Peyer's patch (tissue), 4 donors: ENCODE measurements around the gene WWC1.

Experiments
- CTCF ChIP-seq, 6 experiments: fragments of 450-650 bp in 4 of 6; fragments of 200-600 bp in 2 of 6; sonication (generic) in 1 of 6; IDR thresholded peaks; one replicate each; pipeline ENCODE4 v1.5.1; 2017 to 2019; ENCODE audit warnings: antibody characterized with exemption in 6 of 6, mild to moderate bottlenecking in 3 of 6, moderate library complexity in 1 of 6
- POLR2A ChIP-seq, 2 donors: fragments of 450-650 bp; IDR thresholded peaks; one replicate each; pipeline ENCODE4 v1.5.1; 2017; ENCODE audit warnings: antibody characterized with exemption in 2 of 2, mild to moderate bottlenecking in 2 of 2, moderate library complexity in 2 of 2

GRCh38 chr5:168260353-168261226, 30.9 kb upstream of the WWC1 start:
- TF ChIP-seq CTCF (IDR thresholded peaks at IDR 0.05) (no peak), POLR2A (IDR thresholded peaks at IDR 0.05) (no peak)
